Uterus (tissue), 4 donors: Measurements from ENCODE around the gene NBAS. TPM values are rescaled to one million over a fixed set of nuclear protein-coding genes. Genes with fewer than 3 reads are reported as not detected.

Source experiments
- DNase-seq, 2 donors: peaks; one replicate each; pipeline ENCODE4 v3.0.0-alpha.2; 2019 to 2020
- H3K27ac ChIP-seq, 2 donors: fragments of 200-600 bp; sonication (generic); 1 replicate in 1 of 2; 2 replicates in 1 of 2; pipeline ENCODE4 v1.5.1; 2016 to 2018
- H3K27me3 ChIP-seq, 2 donors: fragments of 200-600 bp; sonication (generic); one replicate each; pipeline ENCODE4 v1.5.1; 2018 to 2019; ENCODE audit warnings: control low read depth in 1 of 2
- H3K36me3 ChIP-seq, 2 donors: fragments of 200-600 bp; sonication (generic); one replicate each; pipeline ENCODE4 v1.5.1; 2019; ENCODE audit warnings: control low read depth in 1 of 2
- H3K4me1 ChIP-seq, 2 donors: fragments of 200-600 bp; sonication (generic); one replicate each; pipeline ENCODE4 v1.5.1; 2018 to 2019; ENCODE audit warnings: control low read depth in 1 of 2
- H3K4me3 ChIP-seq, 2 donors: fragments of 200-600 bp; sonication (generic); 1 replicate in 1 of 2; 2 replicates in 1 of 2; pipeline ENCODE4 v1.5.1; 2018 to 2019; ENCODE audit warnings: mild to moderate bottlenecking in 1 of 2
- H3K9me3 ChIP-seq, 2 donors: fragments of 200-600 bp; sonication (generic); one replicate each; pipeline ENCODE4 v1.5.1; 2019; ENCODE audit warnings: control low read depth in 1 of 2
- CTCF ChIP-seq, 4 experiments: fragments of 200-600 bp in 2 of 4; fragments of 450-650 bp in 2 of 4; sonication (generic) in 2 of 4; IDR thresholded peaks; one replicate each; pipeline ENCODE4 v1.5.1; 2016 to 2019; ENCODE audit warnings: antibody characterized with exemption in 4 of 4, mild to moderate bottlenecking in 2 of 4, moderate library complexity in 1 of 4
- POLR2A ChIP-seq, 2 donors: fragments of 450-650 bp; IDR thresholded peaks; one replicate each; pipeline ENCODE4 v1.6.1; 2016; ENCODE audit warnings: antibody characterized with exemption in 2 of 2, mild to moderate bottlenecking in 1 of 2, moderate library complexity in 1 of 2
- intact Hi-C: fragments of 100-400 bp; cut with DNase I; formaldehyde crosslinking; loops from one replicate; pipeline ENCODE4 v1.15.1; 2023; ENCODE audit warnings: low total_unique reads
- total RNA-seq, 4 donors: library from RNA; depleted of rRNA in 3 of 4; stranded (reverse); fragments of >200 nt in 3 of 4; gene quantifications; one replicate each; pipeline versions ENCODE4 v1.1.0 to v1.2.4, GENCODE V29; 2014 to 2023
- donor health status: DM: yes; HTN: yes; CAD: no.

The NBAS gene
- total RNA-seq, 4 donors from 2014 or later: 36.2 to 93.5 (median 49.5) TPM

- no peak for DNase-seq
- intact Hi-C loops: no loop called here
- H3K27ac ChIP-seq: no peak overlapping the region
- no peaks in the 10 kb centered on the region for H3K27me3 ChIP-seq
- no peak overlapping the region for H3K4me3 ChIP-seq
- TF ChIP-seq CTCF (IDR thresholded peaks at IDR 0.05) (no peak), POLR2A (IDR thresholded peaks at IDR 0.05) (no peak)
- H3K9me3 ChIP-seq: no peaks in the 10 kb centered on the region
- no peaks in the 10 kb centered on the region for H3K36me3 ChIP-seq
- H3K4me1 ChIP-seq: no peaks in the 10 kb centered on the region
These were observed 432.3 kb downstream of the NBAS start for GRCh38 chr2:15128846-15129245.

DNA sequence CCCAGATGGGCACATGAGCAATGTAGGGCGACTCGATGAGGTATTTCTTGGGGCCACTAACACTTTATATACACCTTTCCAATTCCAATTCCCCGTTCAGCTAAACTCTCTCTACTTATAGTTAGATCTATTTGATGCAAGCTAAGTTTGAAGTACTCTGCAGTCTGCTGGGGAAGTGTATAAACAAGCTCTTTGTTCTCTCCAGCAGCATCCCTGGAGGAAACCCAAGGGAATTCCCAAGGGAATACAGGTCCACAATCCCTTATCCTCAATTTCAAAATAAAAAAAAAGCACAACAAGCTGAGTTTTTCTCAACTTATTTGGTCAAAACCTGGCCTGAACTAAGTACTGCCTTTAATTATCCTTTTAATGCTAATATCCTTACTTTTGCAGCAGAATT lies 433.3 kb downstream of the NBAS start:
- H3K9me3 ChIP-seq: no peaks in the 10 kb centered on the region
- H3K27me3 ChIP-seq: no peaks in the 10 kb centered on the region
- H3K36me3 ChIP-seq: no peaks in the 10 kb centered on the region
- intact Hi-C loops: no loop called here
- H3K4me3 ChIP-seq: no peak overlapping the region
- no peaks in the 10 kb centered on the region for H3K4me1 ChIP-seq
- TF ChIP-seq POLR2A (IDR thresholded peaks at IDR 0.05) (no peak), CTCF (IDR thresholded peaks at IDR 0.05) (no peak)
- no peak overlapping the region for H3K27ac ChIP-seq
- no peak for DNase-seq

DNA sequence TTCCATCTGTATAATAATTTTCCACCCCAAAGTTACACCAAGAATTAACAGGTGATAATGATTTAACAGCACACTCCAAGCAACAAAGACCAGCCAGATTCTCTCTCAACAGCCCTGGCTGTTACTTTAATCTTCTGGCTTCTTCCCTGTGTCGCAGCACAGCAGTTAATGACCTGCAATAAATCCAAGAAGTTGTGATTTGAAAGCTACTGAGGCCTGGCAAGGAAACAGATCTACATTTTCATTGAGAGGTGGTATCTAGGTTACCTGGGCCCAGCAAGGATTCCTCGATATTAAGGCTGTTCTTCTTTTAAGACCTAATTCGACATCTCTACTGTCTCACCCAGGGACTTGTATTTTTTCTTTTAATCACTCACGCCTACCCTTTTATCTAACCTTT lies 433.8 kb downstream of the NBAS start:
- TF ChIP-seq POLR2A (IDR thresholded peaks at IDR 0.05): no peak
- TF ChIP-seq CTCF (IDR thresholded peaks at IDR 0.05): no peak
- no peaks in the 10 kb centered on the region for H3K4me1 ChIP-seq
- no peaks in the 10 kb centered on the region for H3K27me3 ChIP-seq
- no peaks in the 10 kb centered on the region for H3K9me3 ChIP-seq
- H3K36me3 ChIP-seq: no peaks in the 10 kb centered on the region
- H3K4me3 ChIP-seq: no peak overlapping the region
- H3K27ac ChIP-seq: no peak overlapping the region
- intact Hi-C loops: no loop called here
- no peak for DNase-seq

DNA sequence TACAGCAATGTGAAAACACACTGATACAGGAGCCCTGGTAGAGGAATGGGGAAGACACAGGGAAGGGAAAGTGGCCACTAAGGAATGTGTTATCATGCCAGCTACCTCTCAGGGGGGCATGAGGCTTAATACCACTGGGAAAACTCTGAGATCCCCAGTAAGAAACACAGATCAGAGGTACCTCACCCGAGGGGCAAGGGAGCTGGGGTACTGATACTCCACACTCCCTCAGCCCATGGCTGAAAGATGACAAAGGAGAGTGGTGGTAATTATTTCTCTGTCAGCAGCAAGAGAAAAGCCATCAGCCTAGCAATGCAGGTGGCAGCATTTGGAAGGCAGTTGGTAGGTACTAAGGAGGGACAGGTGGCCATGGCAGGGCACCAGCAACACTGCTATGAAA lies 434.8 kb downstream of the NBAS start:
- intact Hi-C loops: no loop called here
- Histone ChIP-seq H3K9me3 (no peaks in the 10 kb centered on the region), H3K4me3 (no peak overlapping the region), H3K27ac (no peak overlapping the region), H3K27me3 (no peaks in the 10 kb centered on the region), H3K36me3 (no peaks in the 10 kb centered on the region), H3K4me1 (no peaks in the 10 kb centered on the region)
- TF ChIP-seq POLR2A (IDR thresholded peaks at IDR 0.05) (no peak), CTCF (IDR thresholded peaks at IDR 0.05) (no peak)
- DNase-seq: no peak

DNA sequence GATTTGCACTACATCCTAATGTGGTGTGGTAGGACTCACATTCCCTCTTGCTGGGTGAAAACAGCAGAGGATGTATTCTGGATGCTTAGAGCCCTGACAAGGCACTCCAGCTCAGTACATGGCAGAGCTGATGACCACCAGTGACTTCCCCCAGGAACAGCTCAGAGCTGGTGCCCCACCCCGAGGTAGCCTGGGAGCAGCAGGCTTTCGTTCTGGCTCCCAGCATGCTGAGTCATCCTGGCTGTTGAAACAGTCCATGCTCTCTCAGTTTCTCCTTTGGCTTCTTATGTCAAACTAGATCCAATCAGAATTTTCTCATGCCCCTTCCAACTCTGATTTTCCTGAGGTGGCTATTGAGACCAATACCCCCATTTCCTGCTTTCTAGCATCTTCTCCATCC lies 438.2 kb downstream of the NBAS start:
- intact Hi-C loops: no loop called here
- no peak for DNase-seq
- TF ChIP-seq CTCF (IDR thresholded peaks at IDR 0.05) (no peak), POLR2A (IDR thresholded peaks at IDR 0.05) (no peak)

More for the DNA sequence above, 438.2 kb downstream of the NBAS start:
- H3K4me1 ChIP-seq: no peaks in the 10 kb centered on the region
- H3K36me3 ChIP-seq: no peaks in the 10 kb centered on the region
- H3K4me3 ChIP-seq: no peak overlapping the region
- no peaks in the 10 kb centered on the region for H3K27me3 ChIP-seq
- no peaks in the 10 kb centered on the region for H3K9me3 ChIP-seq
- no peak overlapping the region for H3K27ac ChIP-seq
